ENCODE measurements around the gene UEVLD.
"Not testable (repeated sequence)": the region's sequence is repeated elsewhere in the genome, so short reads cannot be mapped to it uniquely, and the experiment has no call there.

Gene UEVLD

GRCh38 chr11:18588297-18589252 lies at the start of gene UEVLD:
Gene UEVLD (minus strand): TSS chr11:18588734. CDS start chr11:18588654, 80 bp downstream.
- peak; percentile 59 for DNase-seq (ENCODE audit: low spot score)

GRCh38 chr11:18634140-18635032 lies 45.9 kb upstream of the UEVLD start, which contains the start of gene SPTY2D1:
Gene SPTY2D1 (minus strand): TSS chr11:18634342. CDS start chr11:18634257, 85 bp downstream.
- DNase-seq (ENCODE audit: low spot score): peak; percentile 99

- DNase-seq (ENCODE audit: low spot score): no peak
Observed at GRCh38 chr11:18633256-18634139, 45.0 kb upstream of the UEVLD start.

GRCh38 chr11:18632841-18633240 lies 44.3 kb upstream of the UEVLD start:
- no peak for DNase-seq (ENCODE audit: low spot score)

- no peak for DNase-seq (ENCODE audit: low spot score)
Observed at GRCh38 chr11:18624161-18624560, 35.6 kb upstream of the UEVLD start.

- no peak for DNase-seq (ENCODE audit: low spot score)
Observed at GRCh38 chr11:18623707-18624106, 35.2 kb upstream of the UEVLD start.

GRCh38 chr11:18618342-18619025 lies 29.9 kb upstream of the UEVLD start:
- DNase-seq (ENCODE audit: low spot score): no peak

- DNase-seq (ENCODE audit: low spot score): no peak
Observed at GRCh38 chr11:18617688-18618341, 29.3 kb upstream of the UEVLD start.

- no peak for DNase-seq (ENCODE audit: low spot score)
Observed at GRCh38 chr11:18615628-18616392, 27.3 kb upstream of the UEVLD start.

GRCh38 chr11:18614667-18615066 lies 26.1 kb upstream of the UEVLD start:
- no peak for DNase-seq (ENCODE audit: low spot score)

GRCh38 chr11:18612394-18612793 lies 23.9 kb upstream of the UEVLD start:
- no peak for DNase-seq (ENCODE audit: low spot score)

GRCh38 chr11:18611196-18611595 lies 22.7 kb upstream of the UEVLD start:
- DNase-seq (ENCODE audit: low spot score): no peak

GRCh38 chr11:18608376-18608775 lies 19.8 kb upstream of the UEVLD start:
- DNase-seq (ENCODE audit: low spot score): no peak

- no peak for DNase-seq (ENCODE audit: low spot score)
Observed at GRCh38 chr11:18600915-18601569, 12.5 kb upstream of the UEVLD start.

- no peak for DNase-seq (ENCODE audit: low spot score)
Observed at GRCh38 chr11:18599739-18600230, 11.3 kb upstream of the UEVLD start, which contains the start of gene MISFA. Gene MISFA (plus strand): TSS chr11:18599789. CDS start chr11:18599929, 140 bp downstream.

GRCh38 chr11:18594999-18595749 lies 6.6 kb upstream of the UEVLD start:
- no peak for DNase-seq (ENCODE audit: low spot score)

GRCh38 chr11:18594088-18594487 lies 5.6 kb upstream of the UEVLD start:
- DNase-seq (ENCODE audit: low spot score): not testable (repeated sequence)

- DNase-seq (ENCODE audit: low spot score): no peak
Observed at GRCh38 chr11:18590571-18590970, 2.0 kb upstream of the UEVLD start.

Data from hematopoietic multipotent progenitor cell treated with erythropoietin and hydrocortisone succinate and interleukin-3 and kit ligand, for 15 days (in vitro differentiated cells).